ENCODE measurements around the gene SPOUT1.

DNA sequence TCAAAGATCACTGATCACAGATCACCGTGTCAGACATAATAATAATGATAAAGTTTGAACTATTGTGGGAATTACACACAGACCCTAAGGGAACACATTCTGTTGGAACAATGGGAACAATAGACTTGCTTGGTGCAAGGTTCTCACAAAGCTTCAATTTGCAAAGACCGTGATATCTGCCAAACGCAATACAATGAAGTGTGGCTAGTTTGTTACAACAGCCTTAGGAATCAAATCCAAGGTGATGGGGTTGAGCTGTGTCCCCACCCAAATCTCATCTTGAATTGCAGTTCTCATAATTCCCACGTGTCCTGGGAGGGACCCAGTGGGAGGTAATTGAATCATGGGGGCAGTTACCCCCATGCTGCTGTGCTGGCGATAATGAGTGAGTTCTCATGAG is 31.3 kb upstream of the SPOUT1 start:
- TF ChIP-seq, protein P1, sequence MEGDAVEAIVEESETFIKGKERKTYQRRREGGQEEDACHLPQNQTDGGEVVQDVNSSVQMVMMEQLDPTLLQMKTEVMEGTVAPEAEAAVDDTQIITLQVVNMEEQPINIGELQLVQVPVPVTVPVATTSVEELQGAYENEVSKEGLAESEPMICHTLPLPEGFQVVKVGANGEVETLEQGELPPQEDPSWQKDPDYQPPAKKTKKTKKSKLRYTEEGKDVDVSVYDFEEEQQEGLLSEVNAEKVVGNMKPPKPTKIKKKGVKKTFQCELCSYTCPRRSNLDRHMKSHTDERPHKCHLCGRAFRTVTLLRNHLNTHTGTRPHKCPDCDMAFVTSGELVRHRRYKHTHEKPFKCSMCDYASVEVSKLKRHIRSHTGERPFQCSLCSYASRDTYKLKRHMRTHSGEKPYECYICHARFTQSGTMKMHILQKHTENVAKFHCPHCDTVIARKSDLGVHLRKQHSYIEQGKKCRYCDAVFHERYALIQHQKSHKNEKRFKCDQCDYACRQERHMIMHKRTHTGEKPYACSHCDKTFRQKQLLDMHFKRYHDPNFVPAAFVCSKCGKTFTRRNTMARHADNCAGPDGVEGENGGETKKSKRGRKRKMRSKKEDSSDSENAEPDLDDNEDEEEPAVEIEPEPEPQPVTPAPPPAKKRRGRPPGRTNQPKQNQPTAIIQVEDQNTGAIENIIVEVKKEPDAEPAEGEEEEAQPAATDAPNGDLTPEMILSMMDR (conservative IDR thresholded peaks at IDR 0.05): no peak
- TF ChIP-seq EZH2 (IDR thresholded peaks at IDR 0.05; ENCODE audit: low read depth): no peak
